H1 (cell line): Measurements from ENCODE around the gene AHNAK2. TPM values are rescaled to one million over a fixed set of nuclear protein-coding genes. Genes with fewer than 3 reads are reported as not detected.

Experiments
- CTCF ChIA-PET: fragments of 300-600 bp; sonication (Branson Sonifier 250); formaldehyde crosslinking; loops from one replicate; lab custom pipeline; 2021; ENCODE audit not compliant: partially characterized antibody; lab: Charles Lee
- POLR2A ChIA-PET: fragments of 300-600 bp; sonication (Branson Sonifier 250); formaldehyde crosslinking; loops from one replicate; lab custom pipeline; 2021; ENCODE audit warnings: inconsistent platforms; ENCODE audit not compliant: partially characterized antibody; lab: Charles Lee
- DNase-seq, 2 experiments: peaks; one replicate each; pipeline versions ENCODE4 v3.0.0 to v3.0.0-alpha.2; 2010 to 2022; ENCODE audit warnings: low spot score in 2 of 2, low read depth in 1 of 2, mixed read lengths in 1 of 2
- FAIRE-seq: peaks from 2 replicates; lab custom pipeline; 2011; peaks lifted over from hg19 to GRCh38; lab: Jason Lieb, UNC
- H2AFZ ChIP-seq: 2 replicates; pipeline ENCODE4 v1.8.1; 2012; ENCODE audit warnings: low read length, inconsistent platforms
- H2AK5ac ChIP-seq: 2 replicates; pipeline ENCODE4 v1.6.1; 2013; ENCODE audit warnings: low read depth, low read length
- H2BK120ac ChIP-seq: replicated peaks from 2 replicates; pipeline ENCODE3; 2013; ENCODE audit warnings: low read depth, low read length, inconsistent platforms
- H2BK12ac ChIP-seq: 2 replicates; pipeline ENCODE4 v1.6.1; 2013; ENCODE audit warnings: low read depth, low read length
- H2BK15ac ChIP-seq: 2 replicates; pipeline ENCODE4 v1.6.1; 2013; ENCODE audit warnings: low read length
- H2BK20ac ChIP-seq: 2 replicates; pipeline ENCODE4 v1.6.1; 2013; ENCODE audit warnings: low read length
- H2BK5ac ChIP-seq: 2 replicates; pipeline ENCODE4 v1.6.1; 2013; ENCODE audit warnings: low read depth, low read length
- H3K14ac ChIP-seq: 2 replicates; pipeline ENCODE4 v1.6.1; 2013; ENCODE audit warnings: inconsistent platforms; ENCODE audit not compliant: insufficient read length
- H3K18ac ChIP-seq: 2 replicates; pipeline ENCODE4 v1.6.1; 2013; ENCODE audit warnings: low read length; ENCODE audit errors: extremely low read depth
- H3K23ac ChIP-seq: 2 replicates; pipeline ENCODE4 v1.6.1; 2013; ENCODE audit warnings: inconsistent platforms; ENCODE audit not compliant: insufficient read length
- H3K23me2 ChIP-seq: 2 replicates; pipeline ENCODE4 v1.6.1; 2013; ENCODE audit warnings: low read depth, low read length
- H3K27ac ChIP-seq: 2 replicates; pipeline ENCODE4 v1.6.1; 2011; ENCODE audit warnings: low read depth, low read length, inconsistent platforms
- H3K27me3 ChIP-seq, 4 experiments: replicated peaks in 1 of 4; 1 replicate in 1 of 4; 2 replicates in 3 of 4; pipeline versions ENCODE4 v1.6.1 to v1.8.1; 2011 to 2013; ENCODE audit warnings: low read length in 3 of 4, mild to moderate bottlenecking in 3 of 4, inconsistent platforms in 2 of 4, mixed read lengths in 2 of 4, moderate library complexity in 1 of 4; ENCODE audit not compliant: control insufficient read depth in 3 of 4, insufficient read depth in 3 of 4; ENCODE audit errors: extremely low read depth in 1 of 4
- H3K36me3 ChIP-seq, 4 experiments: 2 replicates each; pipeline versions ENCODE4 v1.6.1 to v1.8.1; 2011 to 2013; ENCODE audit warnings: mild to moderate bottlenecking in 4 of 4, low read length in 3 of 4, moderate library complexity in 2 of 4, control low read depth in 1 of 4, inconsistent platforms in 1 of 4; ENCODE audit not compliant: insufficient read depth in 4 of 4, control insufficient read depth in 2 of 4
- H3K4ac ChIP-seq: replicated peaks from 2 replicates; pipeline ENCODE3; 2013; ENCODE audit warnings: low read length, low read depth, mixed read lengths, inconsistent platforms; ENCODE audit not compliant: insufficient read length
- H3K4me1 ChIP-seq, 4 experiments: replicated peaks in 1 of 4; 1 replicate in 1 of 4; 2 replicates in 3 of 4; pipeline versions ENCODE4 v1.6.1 to v1.8.1; 2011 to 2013; ENCODE audit warnings: low read length in 3 of 4, inconsistent platforms in 2 of 4, mixed read lengths in 1 of 4; ENCODE audit not compliant: insufficient read depth in 4 of 4, control insufficient read depth in 3 of 4
- H3K4me2 ChIP-seq, 2 experiments: 2 replicates each; pipeline versions ENCODE4 v1.6.1 to v1.8.1; 2011 to 2013; ENCODE audit warnings: low read depth in 2 of 2, low read length in 2 of 2, control low read depth in 1 of 2, inconsistent platforms in 1 of 2, mild to moderate bottlenecking in 1 of 2; ENCODE audit not compliant: insufficient read depth in 1 of 2
- H3K4me3 ChIP-seq, 4 experiments: fragments of 200-600, 300-600 bp in 1 of 4; sonication (generic), shearing (Covaris generic), sonication (Bioruptor Twin) in 1 of 4; 2 replicates each; pipeline versions ENCODE4 v1.5.1 to v1.8.1; 2011 to 2016; ENCODE audit warnings: low read length in 4 of 4, low read depth in 3 of 4, control low read depth in 2 of 4, inconsistent platforms in 2 of 4, mild to moderate bottlenecking in 2 of 4, mixed read lengths in 1 of 4, moderate library complexity in 1 of 4; ENCODE audit not compliant: insufficient read depth in 2 of 4; ENCODE audit errors: extremely low read depth in 1 of 4
- H3K56ac ChIP-seq: replicated peaks from 2 replicates; pipeline ENCODE3; 2013; ENCODE audit warnings: low read depth, mild to moderate bottlenecking, mixed read lengths, low read length, inconsistent platforms; ENCODE audit not compliant: insufficient read length
- H3K79me1 ChIP-seq: 2 replicates; pipeline ENCODE4 v1.6.1; 2013; ENCODE audit warnings: low read depth, low read length, control low read depth
- H3K79me2 ChIP-seq, 2 experiments: 2 replicates each; pipeline versions ENCODE4 v1.6.1 to v1.8.1; 2012 to 2013; ENCODE audit warnings: low read length in 2 of 2, mild to moderate bottlenecking in 2 of 2, inconsistent platforms in 1 of 2; ENCODE audit not compliant: insufficient read depth in 2 of 2, control insufficient read depth in 1 of 2
- H3K9ac ChIP-seq, 4 experiments: replicated peaks in 1 of 4; 1 replicate in 1 of 4; 2 replicates in 3 of 4; pipeline versions ENCODE4 v1.6.1 to v1.8.1; 2011 to 2013; ENCODE audit warnings: low read depth in 3 of 4, low read length in 3 of 4, control low read depth in 2 of 4, mild to moderate bottlenecking in 2 of 4, moderate library complexity in 2 of 4, inconsistent platforms in 1 of 4; ENCODE audit errors: extremely low read depth in 1 of 4
- H3K9me3 ChIP-seq, 2 experiments: 2 replicates each; pipeline versions ENCODE4 v1.6.1 to v1.8.1; 2012 to 2013; ENCODE audit warnings: mild to moderate bottlenecking in 2 of 2, moderate library complexity in 2 of 2, control low read depth in 1 of 2, inconsistent platforms in 1 of 2, low read depth in 1 of 2, low read length in 1 of 2, mixed read lengths in 1 of 2; ENCODE audit not compliant: insufficient read depth in 2 of 2
- H4K20me1 ChIP-seq, 2 experiments: replicated peaks in 1 of 2; 2 replicates each; pipeline versions ENCODE3 to v1.8.1; 2011 to 2013; ENCODE audit warnings: inconsistent platforms in 2 of 2, low read length in 2 of 2, mild to moderate bottlenecking in 1 of 2; ENCODE audit not compliant: insufficient read depth in 2 of 2, control insufficient read depth in 1 of 2
- H4K5ac ChIP-seq: 2 replicates; pipeline ENCODE4 v1.6.1; 2013; ENCODE audit warnings: low read length, low read depth, mixed read lengths, inconsistent platforms; ENCODE audit not compliant: insufficient read length
- H4K8ac ChIP-seq: 2 replicates; pipeline ENCODE4 v1.8.0; 2013; ENCODE audit warnings: mild to moderate bottlenecking, moderate library complexity, low read length, inconsistent platforms; ENCODE audit not compliant: insufficient read depth; ENCODE audit errors: extremely low read depth
- H4K91ac ChIP-seq: replicated peaks from 2 replicates; pipeline ENCODE3; 2013; ENCODE audit warnings: low read length, mixed read lengths, inconsistent platforms; ENCODE audit not compliant: insufficient read length
- MAFK ChIP-seq: IDR thresholded peaks from 2 replicates; pipeline ENCODE4 v1.6.1; 2012; ENCODE audit warnings: low read depth, mild to moderate bottlenecking, improper control_type of control experiment, low read length
- WGBS, 2 experiments: shearing (Covaris generic) in 1 of 2; methylation state at CpG; one replicate each; pipeline versions ENCODE4 v1.1.6 to v1.1.7; 2013 to 2015; ENCODE audit warnings: low lambda C conversion rate in 2 of 2, mixed read lengths in 2 of 2, inconsistent platforms in 1 of 2, low coverage in 1 of 2, missing lambda C conversion rate in 1 of 2; ENCODE audit not compliant: insufficient replicate concordance in 2 of 2, insufficient coverage in 1 of 2, insufficient read length in 1 of 2; ENCODE audit errors: extremely low coverage in 1 of 2, missing lambda C conversion rate in 1 of 2; 5-methylcytosine and 5-hydroxymethylcytosine counted together
- polyA plus RNA-seq, 7 experiments: library from polyadenylated mRNA; depleted of rRNA in 3 of 7; stranded (reverse) in 5 of 7; unstranded in 2 of 7; fragments of >200 nt in 5 of 7; fragments of 200-250 nt in 2 of 7; gene quantifications; 1 replicate in 5 of 7; 2 replicates in 1 of 7; 4 replicates in 1 of 7; pipeline versions ENCODE4 v1.2.1 to v1.2.3, GENCODE V29; 2011 to 2013; ENCODE audit warnings: missing spikeins in 2 of 7, mixed read lengths in 2 of 7
- total RNA-seq: library from RNA; stranded (reverse); fragmentation: NEBNext Ultra II Directional; extraction: Animal tissue kit (Norgen Biotek cat#: 25700); gene quantifications from 2 replicates; pipeline ENCODE4 v1.2.1, GENCODE V29; 2021

The AHNAK2 gene
- total and polyA plus RNA-seq, 2 of the 8 experiments (the other 6 are each of a cell fraction or from before 2014, with no cell fraction given) = 0.95 to 2.0 TPM

- Histone ChIP-seq H3K14ac (no peak overlapping the region), H3K23ac (no peak overlapping the region), H3K79me1 (no peaks in the 10 kb centered on the region), H2BK20ac (no peak overlapping the region), H3K4ac (no peak overlapping the region), H3K27ac (no peak overlapping the region)
- no peak for TF ChIP-seq MAFK
- TF ChIP-seq, all 59 proteins: peak for 0
- 36% methylated on average over 2 of the region's 2 CpGs; no CpG with 5 or more reads in 1 of the 2 experiments for WGBS, 2 experiments
- H2BK15ac ChIP-seq = no peak overlapping the region
- H3K9me3 ChIP-seq = no peaks in the 10 kb centered on the region
- no peaks in the 10 kb centered on the region for H4K20me1 ChIP-seq
- H4K5ac ChIP-seq = no peak overlapping the region
- H2AFZ ChIP-seq = no peak overlapping the region
- H3K23me2 ChIP-seq = peaks cover 12% of the 10 kb centered on the region; the same call in 1 of the 2 replicates
- H2BK5ac ChIP-seq = no peak overlapping the region
- H2BK12ac ChIP-seq = no peak overlapping the region
- peaks cover 26 to 81% (median 52%) of the 10 kb centered on the region in 4 experiments for H3K27me3 ChIP-seq
- no peak overlapping the region for H3K4me3 ChIP-seq
- H3K9ac ChIP-seq = no peak overlapping the region
- POLR2A ChIA-PET = no interaction called here
- no peak overlapping the region for H4K8ac ChIP-seq
- H2AK5ac ChIP-seq = no peak overlapping the region
- H3K36me3 ChIP-seq = peaks cover 0 to 4% (median 0%) of the 10 kb centered on the region in 4 experiments; a peak in 1 of 8 replicates
- no peak for FAIRE-seq
- no peak overlapping the region for H3K56ac ChIP-seq
- H4K91ac ChIP-seq = no peak overlapping the region
- no peak for DNase-seq
- peaks cover 0 to 12% (median 8%) of the 10 kb centered on the region in 4 experiments; a peak in 5 of 7 replicates for H3K4me1 ChIP-seq
- no peaks in the 10 kb centered on the region for H3K79me2 ChIP-seq
- H3K4me2 ChIP-seq = no peak overlapping the region
- H3K18ac ChIP-seq = no peak overlapping the region
- no peak overlapping the region for H2BK120ac ChIP-seq
- CTCF ChIA-PET = interaction anchor here (0.6 to 4.5 kb wide), 4 partner anchors 10 to 109 kb away, joined by 3 to 21 read pairs (median 4); no protein-coding TSS in a partner anchor
Measured at GRCh38 chr14:104935955-104936354, 42.2 kb downstream of the AHNAK2 start.
